ENCODE measurements around the gene PARVG. TPM values are rescaled to one million over a fixed set of nuclear protein-coding genes. Genes with fewer than 3 reads are reported as not detected.

Gene PARVG
- total RNA-seq, 1 experiment from 2014 or later: 0.24 TPM

DNA sequence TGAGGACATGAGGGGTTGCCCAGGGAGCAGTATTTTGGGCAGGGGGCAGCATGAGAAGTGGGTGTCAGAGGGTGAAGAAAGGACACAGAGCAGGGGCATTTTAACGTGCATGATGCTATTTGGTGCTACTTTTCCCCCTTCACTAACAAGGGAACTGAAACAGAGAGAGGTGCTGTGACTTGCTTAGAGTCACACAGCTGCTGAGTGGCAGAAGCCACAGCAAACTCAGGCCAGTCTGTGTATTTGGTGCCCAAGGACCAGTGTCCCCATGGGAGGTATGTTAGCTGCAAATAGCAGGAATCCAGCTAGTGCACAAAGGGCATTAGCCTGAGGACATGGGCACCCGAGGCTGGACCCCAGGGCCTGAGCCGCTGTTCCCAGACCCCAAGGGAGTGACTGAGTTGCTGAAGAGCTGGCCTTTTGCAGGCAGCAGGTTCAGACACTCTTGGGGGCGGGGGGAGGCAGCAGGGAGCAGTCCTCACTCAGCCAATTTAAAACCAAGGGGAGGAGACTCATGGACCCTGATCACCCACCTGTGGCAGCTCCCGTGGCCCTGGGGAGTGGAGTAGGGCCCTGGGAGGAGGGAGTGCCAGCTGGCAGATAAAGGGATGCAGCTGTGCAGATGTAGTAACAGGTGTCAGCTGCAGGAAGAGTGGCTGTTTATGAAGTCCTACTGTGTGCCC lies 14.6 kb downstream of the PARVG start:
- DNase-seq (ENCODE audit: low read depth): no peak

DNA sequence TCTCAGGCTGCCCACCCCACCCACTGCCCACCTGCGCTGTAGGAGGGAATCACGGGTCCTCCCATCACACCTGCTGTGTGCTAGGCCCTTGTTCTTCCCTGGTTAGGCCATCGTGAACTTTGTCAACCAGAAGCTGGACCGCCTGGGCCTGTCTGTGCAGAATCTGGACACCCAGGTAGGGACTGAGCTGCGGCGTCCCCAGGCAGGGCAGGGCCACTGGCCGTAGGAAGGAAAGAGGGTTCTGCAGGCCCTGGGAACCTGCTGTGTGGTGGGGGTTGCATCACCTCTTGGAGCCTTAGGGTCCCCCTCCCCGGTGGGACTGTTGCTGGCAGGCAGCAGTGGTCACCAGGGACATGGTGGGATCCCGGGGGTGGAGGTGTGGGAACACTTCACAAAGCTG lies 15.5 kb downstream of the PARVG start:
- DNase-seq (ENCODE audit: low read depth): no peak

DNA sequence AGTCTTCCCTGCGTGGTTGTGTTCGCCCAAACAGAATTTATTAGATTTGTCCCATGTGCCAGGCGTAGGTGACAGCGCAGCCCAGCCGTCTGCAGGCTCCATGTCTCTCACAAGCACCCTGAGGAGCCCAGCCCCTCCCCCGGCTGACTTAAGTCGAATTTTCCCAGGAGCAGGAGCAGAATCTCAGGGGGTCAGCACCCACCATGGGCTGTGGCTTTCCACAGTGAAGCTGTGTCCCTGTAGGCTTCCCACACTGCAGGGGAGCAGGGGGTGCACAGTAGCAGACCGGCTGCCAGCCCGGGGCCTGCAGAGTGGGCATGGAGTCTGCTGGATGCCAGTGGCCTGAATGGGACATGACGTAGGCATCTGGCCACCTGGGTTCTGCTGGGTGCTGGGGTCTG lies 16.0 kb downstream of the PARVG start:
- DNase-seq (ENCODE audit: low read depth): no peak

DNA sequence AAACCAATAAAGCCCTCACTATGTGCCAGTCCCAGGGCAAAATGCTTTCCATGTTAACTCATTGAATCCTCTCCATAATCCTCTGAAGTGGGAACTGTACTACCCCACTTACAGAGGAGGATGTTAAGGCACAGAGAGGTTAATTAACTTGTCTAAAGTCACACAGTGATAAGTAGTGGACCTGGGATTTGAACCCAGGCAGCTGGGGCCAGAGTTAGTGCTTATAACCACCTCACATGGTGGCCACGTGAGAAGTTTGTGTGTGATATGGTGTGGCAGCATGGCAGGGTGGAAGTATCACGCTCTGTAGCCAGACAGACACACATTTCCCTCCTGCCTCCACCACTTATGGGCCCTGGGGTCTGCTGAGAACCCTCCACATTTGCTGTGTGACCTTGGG lies 16.5 kb downstream of the PARVG start:
- DNase-seq (ENCODE audit: low read depth): no peak

DNA sequence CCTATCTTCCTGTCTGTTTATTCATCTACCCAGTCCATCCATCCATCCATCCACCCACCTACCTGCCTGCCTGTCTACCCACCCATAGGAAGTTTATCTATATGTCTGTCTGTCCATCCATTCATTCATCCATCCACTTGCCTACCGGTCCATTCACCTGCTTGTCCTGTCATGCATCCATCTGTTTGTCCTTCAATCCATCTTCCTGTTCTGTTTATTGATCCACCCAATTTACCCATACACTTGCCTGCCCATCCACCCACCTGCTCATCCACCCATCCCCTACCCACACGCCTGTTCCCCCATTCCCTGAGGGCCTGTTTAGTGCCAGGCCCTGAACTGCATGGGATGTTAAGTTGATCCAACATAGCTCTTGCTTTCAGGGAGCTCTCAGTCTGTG lies 18.4 kb downstream of the PARVG start:
- DNase-seq (ENCODE audit: low read depth): no peak

DNA sequence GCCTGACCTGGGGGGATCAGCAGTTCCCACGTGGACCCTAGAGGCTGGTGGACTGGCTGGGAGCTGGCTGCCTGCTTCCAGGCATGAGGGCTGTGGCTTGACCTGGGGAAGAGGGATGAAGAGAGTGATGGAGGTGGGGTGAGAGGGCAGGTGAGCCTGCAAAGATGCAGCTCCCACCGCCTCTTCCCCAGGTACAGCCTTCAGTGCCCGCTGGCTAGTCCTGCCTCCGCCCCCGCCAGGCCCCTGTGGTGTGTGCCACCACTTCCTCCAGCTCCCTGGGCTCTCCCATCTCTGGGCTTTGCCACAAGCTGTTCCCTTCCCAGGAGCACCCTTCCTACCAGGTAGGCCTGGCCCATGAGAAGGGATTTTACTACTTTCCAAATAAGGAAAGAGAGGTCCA lies 19.1 kb downstream of the PARVG start:
- DNase-seq (ENCODE audit: low read depth): no peak

DNA sequence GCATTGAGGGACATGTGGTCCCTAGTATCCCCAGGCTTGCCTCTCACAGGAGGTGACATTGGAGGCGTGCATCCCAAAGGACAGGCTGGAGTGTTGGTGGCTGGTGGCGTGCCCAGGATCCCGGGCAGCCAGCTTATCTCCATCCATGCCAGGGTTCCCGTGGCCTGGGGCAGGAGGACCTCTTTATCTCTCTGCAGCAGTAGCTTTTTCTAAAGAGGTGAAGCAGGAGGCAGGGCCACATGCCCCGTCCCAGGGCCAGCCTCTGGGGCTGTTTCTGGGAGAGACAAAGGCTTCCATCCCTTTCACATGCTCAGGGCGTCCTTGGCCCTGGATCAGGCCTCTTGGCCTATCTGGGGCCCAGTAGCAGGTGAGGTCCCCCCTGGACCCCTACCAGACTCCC lies 19.7 kb downstream of the PARVG start:
- DNase-seq (ENCODE audit: low read depth): no peak

DNA sequence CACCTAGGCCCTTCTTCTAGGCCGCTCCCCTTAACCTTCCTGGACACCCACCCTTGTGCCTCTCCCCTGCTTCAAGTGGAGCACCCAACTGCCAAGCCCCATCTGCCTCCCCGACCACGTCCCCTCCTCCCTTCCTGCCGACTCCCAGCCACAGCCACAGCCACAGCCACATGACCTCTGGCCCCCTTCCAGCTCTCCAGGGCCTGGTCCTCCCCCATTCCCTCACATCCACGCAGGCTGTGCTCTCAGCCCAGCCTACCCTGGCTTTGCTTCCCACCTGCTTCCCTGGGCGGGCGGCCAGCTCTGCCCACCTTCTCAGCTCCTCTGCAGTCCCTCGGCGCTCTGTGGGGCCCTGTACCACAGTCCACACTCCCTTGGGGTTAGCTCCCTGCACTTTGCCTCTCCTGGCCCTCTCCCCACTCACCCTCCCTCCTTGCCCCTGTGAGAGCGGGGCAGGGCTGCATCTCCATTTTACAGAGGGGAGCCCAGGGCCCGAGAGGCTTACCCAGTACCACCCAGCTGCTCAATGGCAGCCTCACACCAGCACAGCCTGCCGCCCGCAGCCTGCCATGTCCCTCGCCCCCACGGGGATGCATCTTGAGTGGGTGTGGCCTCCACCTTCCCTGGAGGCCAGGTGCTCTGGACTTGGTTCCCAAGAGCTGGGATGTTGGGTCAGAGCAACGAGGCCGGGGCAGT lies 20.3 kb downstream of the PARVG start:
- DNase-seq (ENCODE audit: low read depth): no peak

DNA sequence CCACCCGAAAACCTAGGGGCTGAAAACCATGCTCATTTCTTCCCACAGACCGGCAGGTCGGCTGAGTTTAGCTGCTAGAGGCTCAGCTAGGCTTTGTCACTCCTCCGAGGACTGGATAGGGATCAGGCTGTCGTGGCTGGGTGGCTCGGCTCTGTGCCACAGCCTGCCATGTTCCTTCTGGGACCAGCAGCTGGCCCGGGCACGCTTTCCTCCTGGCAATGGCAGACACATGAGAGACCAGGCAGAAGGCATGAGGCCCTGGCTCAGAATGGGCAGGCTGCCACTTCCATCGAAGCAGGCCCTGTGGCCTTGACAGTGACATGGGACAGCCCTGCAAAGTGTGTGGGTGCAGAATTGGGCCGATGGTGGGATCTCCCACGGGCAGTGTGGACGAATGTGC lies 20.9 kb downstream of the PARVG start:
- DNase-seq (ENCODE audit: low read depth): no peak

DNA sequence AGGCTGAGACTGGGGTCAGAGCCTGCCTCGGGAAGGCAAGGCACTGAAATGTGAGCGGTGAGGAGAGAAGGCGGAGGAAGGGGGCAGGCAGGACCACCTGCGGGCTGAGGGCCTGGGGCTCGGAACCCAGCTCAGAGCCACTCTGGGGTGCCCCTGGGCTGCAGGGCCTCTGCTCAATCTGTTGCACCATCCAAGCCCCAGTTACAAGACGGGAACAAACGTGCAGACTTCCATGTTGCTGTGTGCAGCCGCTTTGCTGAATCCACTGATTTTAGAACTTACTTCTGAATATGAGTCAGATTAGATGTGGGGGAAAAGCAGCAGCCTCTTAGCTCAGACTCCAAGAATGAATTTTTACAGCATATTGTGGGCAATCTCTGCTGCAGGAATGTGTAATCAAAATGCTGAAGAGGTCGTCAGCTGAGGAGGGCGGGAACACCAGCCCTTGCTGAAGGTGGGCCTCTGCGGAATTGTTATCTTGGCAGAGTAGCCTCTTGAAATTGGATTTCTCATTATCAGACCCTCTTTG lies 21.6 kb downstream of the PARVG start:
- DNase-seq (ENCODE audit: low read depth): peak; percentile 28

DNA sequence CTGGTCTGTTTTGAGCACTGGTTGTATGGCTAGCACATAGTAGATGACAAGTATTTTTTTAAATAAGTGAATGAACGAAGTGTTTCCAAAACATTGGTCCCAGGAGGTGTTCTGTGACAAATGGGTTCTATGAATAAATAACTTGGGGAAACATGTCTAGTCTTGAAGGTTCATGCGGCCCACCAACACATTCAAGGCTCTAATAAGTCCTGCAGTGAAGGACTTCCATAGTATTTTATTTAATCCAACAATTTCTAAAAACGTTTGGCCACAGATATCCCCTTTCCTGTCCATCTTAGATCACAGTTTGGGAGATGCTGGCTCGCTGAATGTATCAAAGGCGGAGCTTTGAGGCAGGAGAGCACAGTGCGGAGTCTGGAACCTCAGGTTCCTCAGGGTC lies 22.5 kb downstream of the PARVG start:
- no peak for DNase-seq (ENCODE audit: low read depth)

DNA sequence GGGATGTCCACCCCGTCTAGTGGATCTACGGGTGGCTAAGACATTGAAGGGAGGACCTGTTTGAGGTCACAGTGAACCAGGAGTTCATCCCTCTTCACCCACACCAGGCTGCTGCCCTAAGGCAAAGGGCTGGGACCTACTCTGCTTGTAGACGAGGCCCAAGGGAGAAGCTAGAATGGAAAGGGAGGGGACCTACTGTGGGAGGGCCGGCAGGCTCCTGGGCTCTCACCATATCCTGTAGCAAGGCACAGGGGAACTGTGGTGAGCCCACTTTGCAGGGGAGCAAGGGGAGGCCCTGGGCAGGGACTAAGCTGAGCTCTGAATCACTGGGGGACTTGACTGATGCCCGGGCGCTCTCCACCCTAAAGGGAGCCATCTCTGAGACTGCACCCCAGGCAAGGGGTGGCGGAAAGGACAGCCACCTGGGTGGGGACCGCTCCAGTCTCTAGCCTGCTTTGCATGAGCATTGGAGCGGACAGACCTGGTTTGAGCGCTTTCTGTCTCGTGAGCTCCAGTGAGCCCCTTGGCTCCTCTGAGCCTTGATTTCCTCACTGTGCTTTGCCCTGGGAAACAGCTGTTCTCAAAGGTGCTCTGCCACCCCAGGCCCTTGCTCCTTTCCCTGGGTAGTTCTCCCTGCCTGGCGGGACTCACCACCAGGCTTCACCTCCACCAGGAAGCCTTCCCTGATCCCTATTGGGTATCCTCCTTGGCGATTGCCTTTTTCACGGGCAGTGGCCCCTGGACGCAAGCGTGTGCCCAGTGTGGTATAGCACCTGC lies 24.2 kb downstream of the PARVG start:
- DNase-seq (ENCODE audit: low read depth): no peak

DNA sequence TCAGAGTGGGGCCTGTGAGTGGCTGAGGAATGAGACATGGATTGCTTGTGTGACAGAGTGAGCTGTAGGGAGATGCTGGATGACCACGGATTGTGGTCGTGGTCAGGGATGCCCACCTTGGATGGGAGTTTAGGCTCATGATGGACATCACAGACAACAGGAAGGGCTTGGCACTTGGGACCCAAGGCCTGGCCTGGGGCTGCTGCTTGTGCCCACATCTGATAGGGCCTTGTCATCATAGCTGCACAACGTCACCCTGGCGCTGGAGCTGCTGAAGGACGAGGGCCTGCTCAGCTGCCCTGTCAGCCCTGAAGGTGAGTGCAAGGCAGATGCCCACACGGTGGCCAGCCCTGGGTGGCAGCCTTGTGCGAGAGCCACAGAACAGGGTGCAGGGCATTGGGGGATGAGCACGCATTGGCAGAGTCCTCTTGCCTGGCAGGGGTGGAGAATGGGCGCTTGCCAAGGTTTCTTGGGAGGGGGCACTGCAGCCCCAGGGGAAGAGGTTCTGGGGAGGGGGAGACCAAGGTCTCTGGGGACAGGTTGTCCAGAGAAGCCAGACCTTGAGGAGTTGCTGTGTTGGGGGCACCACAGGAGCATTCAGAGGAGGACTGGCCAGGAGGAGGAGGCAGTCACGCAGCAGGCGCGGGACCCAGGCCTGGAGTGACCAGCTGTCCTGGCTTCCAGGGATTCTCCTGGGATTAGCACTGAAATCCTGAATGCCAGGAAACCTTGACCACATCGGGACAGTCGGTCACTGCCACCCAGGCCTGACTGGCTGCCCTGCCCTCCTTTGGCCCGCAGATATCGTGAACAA lies 25.0 kb downstream of the PARVG start:
- DNase-seq (ENCODE audit: low read depth): no peak

DNA sequence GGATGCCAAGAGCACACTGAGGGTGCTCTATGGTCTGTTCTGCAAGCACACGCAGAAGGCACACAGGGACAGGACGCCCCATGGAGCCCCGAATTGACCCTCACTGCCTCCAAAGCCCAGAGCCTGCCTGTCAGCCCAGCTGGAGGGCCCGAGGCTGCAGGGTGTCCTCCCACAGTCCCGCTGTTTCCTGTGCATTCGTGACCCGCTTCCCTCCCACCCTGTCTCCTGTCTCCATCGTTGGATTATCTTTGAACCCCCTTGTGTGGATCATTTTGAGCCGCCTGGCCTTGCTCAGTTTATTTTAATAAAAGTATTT lies 25.6 kb downstream of the PARVG start:
- DNase-seq (ENCODE audit: low read depth): no peak

DNA sequence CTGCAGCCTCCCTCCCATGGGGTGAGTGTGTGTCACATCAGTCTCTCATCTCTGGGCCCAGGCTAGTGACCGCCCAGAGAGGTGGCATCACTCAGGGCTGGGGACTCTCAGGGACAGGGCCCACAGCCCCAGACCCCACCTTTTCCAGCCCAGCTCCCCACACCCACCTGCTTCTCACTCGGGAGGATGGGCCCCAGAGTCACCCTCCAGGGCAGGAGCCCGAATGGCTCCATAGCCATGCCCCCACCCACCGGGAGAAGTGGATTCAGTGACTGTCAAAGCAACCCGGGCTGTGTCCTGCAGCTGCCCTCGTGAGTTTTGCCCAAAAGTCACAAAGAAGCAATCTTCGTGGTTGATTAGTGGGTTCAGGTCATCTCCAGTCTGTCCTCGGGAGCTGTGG lies 26.0 kb downstream of the PARVG start:
- DNase-seq (ENCODE audit: low read depth): no peak

DNA sequence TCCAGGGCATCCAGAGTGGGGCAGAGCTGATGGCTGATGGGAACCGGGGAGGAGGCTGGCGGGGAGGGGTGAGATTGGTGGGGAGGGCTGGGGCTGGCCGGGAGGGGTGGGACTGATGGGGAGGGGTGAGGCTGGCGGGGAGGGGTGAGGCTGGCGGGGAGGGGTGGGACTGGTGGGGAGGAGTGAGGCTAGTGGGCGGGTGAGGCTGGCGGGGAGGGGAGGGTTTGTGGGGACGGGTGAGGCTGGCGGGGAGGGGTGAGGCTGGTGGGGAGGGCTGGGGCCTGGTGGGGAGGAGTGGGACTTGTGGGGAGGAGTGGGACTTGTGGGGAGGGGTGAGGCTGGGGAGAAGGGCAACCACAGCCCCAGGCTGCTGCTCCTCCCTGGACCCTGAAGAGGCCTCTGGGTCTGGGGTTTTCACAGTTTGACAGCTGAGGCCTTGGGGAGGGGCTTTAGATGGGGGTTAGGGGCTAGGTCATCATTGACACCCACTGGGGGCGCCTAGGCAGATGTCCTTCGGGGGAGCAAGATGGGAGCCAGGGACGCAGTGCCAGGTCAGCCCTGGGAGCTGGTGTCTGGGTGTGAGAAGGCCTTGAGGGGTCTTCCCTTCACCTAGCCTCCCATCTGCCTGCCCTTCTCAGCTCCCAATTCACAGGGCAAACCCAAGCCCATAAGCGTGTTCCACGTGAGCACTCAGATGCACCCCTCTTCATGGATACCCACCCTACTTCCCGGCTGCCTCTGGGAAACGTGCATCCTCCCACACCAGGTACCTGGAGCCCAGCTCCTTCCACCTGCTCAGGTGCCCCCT lies 26.7 kb downstream of the PARVG start:
- DNase-seq (ENCODE audit: low read depth): no peak

DNA sequence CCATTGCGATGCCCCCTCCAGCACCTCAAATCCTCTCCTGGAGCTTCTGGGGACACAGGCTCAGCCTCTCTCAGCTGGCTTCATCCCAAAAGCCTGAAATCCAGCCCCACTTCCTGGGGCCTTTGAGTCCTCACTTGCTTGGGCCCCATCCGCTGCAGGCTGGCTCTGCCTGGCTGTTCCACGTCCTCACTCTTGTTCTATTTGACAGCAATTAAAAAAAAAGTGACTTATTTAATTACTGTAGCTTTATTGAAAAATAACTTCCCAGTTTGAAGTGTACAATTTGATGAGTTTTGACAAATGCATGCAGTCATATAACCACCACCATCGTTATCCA lies 27.2 kb downstream of the PARVG start:
- no peak for DNase-seq (ENCODE audit: low read depth)

DNA sequence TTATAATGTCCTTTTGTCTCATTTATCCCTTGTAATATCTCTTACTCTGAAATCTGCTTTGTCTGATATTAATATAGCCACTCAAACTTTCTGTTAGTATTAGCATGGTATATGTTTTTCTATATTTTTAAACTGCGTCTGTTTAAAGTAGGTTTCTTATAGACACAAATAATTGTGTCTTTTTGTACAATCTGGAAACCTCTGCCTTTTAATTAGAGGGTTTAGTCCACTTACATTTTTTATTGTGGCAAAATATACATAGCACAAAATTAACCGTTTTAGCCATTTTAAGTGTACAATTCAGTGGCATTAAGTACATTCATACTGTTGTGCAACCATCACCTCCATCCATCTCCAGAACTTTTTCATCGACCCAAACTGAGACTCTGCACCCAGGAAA lies 28.6 kb downstream of the PARVG start:
- DNase-seq (ENCODE audit: low read depth): no peak

DNA sequence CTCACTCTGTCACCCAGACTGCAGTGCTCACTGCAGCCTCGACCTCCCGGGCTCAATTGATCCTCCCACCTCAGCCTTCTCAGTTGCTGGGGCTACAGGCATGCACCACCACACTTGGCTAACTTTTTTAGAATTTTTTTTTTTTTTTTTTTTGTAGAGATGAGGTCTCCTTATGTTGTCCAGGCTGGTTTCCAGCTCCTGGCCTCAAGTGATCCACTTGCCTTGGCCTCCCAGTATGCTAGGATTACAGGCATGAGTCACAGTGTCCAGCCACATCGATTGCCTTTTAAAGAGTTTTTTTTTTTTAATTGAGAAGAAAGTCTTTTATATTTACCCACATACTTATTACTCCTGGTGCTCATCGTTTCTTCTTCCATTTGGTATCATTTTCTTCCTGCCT lies 30.0 kb downstream of the PARVG start:
- no peak for DNase-seq (ENCODE audit: low read depth)

DNA sequence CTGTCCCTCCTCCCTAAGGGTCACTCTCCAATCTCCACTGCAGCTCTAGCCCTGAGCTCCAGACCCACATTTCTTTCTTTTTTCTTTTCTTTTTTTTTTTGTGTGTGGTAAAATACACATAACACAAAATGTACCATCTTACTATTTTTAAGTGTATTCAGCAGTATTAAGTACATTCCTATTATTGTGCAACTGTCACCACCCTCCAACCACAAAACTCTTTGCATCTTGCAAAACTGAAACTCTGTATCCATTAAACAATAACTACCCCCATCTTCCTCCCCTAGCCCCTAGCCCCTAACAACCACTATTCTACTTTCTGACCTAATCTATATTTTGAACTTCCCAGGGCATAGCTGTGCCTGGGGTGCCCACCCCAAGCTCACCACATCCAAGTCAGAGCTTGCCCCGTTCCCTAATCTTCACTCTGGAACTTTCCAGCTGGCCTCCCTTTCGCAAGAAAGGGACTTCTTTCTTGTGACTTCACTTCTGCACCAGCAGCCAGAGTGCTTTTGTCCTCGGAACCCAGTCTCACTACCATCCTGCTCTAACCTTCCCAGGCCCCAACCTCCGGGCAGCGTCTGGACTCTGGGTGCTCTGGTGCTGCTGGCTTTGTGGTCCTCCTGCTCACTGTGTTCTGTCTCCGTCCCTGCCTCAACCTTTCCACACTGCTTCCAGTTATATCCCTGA lies 30.7 kb downstream of the PARVG start:
- DNase-seq (ENCODE audit: low read depth): no peak

Measured in HT1080 (cell line).